CD4-positive, alpha-beta memory T cell (primary cell): Measurements from ENCODE around the gene SLC1A2. TPM values are rescaled to one million over a fixed set of nuclear protein-coding genes. Genes with fewer than 3 reads are reported as not detected.

Experiments
- CTCF ChIA-PET: fragments of 350-600 bp; sonication (Branson Sonifier 250); formaldehyde crosslinking; loops from one replicate; lab custom pipeline; 2021; ENCODE audit warnings: inconsistent platforms; ENCODE audit not compliant: partially characterized antibody; lab: Charles Lee
- POLR2A ChIA-PET: fragments of 350-600 bp; sonication (Branson Sonifier 250); formaldehyde crosslinking; loops from one replicate; lab custom pipeline; 2021; ENCODE audit not compliant: partially characterized antibody; lab: Charles Lee
- DNase-seq, 5 donors: peaks; one replicate each; pipeline versions ENCODE4 v3.0.0 to v3.0.0-alpha.2; 2020 to 2022; ENCODE audit warnings: mixed read lengths in 1 of 5
- H3K27ac ChIP-seq: one replicate; pipeline ENCODE4 v1.7.0; 2013; ENCODE audit warnings: low read depth, low read length
- H3K27me3 ChIP-seq: 2 replicates; pipeline ENCODE4 v1.7.0; 2013; ENCODE audit warnings: mild to moderate bottlenecking, low read length, moderate library complexity; ENCODE audit not compliant: insufficient read depth
- H3K36me3 ChIP-seq: 2 replicates; pipeline ENCODE4 v1.7.0; 2013; ENCODE audit warnings: mild to moderate bottlenecking, low read length, moderate library complexity; ENCODE audit not compliant: insufficient read depth
- H3K4me1 ChIP-seq: 2 replicates; pipeline ENCODE4 v1.7.0; 2013; ENCODE audit warnings: mild to moderate bottlenecking, low read length, moderate library complexity; ENCODE audit not compliant: insufficient read depth
- H3K4me3 ChIP-seq, 2 donors: one replicate each; pipeline ENCODE4 v1.7.0; 2013; ENCODE audit warnings: low read length in 2 of 2, mild to moderate bottlenecking in 1 of 2
- H3K9me3 ChIP-seq, 2 donors: one replicate each; pipeline ENCODE4 v1.7.0; 2013; ENCODE audit warnings: low read length in 2 of 2, control low read depth in 1 of 2; ENCODE audit not compliant: control insufficient read depth in 1 of 2
- H3K27ac Mint-ChIP-seq, 7 donors: one replicate each; pipeline ENCODE4 v1.8.0; 2020 to 2021; ENCODE audit warnings: mixed read lengths in 7 of 7, mild to moderate bottlenecking in 6 of 7, inconsistent platforms in 3 of 7, moderate library complexity in 3 of 7
- H3K27me3 Mint-ChIP-seq, 2 donors: one replicate each; pipeline ENCODE4 v1.8.0; 2020 to 2021; ENCODE audit warnings: mixed read lengths in 2 of 2
- H3K36me3 Mint-ChIP-seq, 2 donors: one replicate each; pipeline ENCODE4 v1.8.0; 2020 to 2021; ENCODE audit warnings: mixed read lengths in 2 of 2, inconsistent platforms in 1 of 2, mild to moderate bottlenecking in 1 of 2
- H3K4me1 Mint-ChIP-seq, 4 donors: one replicate each; pipeline ENCODE4 v1.8.0; 2020 to 2021; ENCODE audit warnings: mixed read lengths in 4 of 4, mild to moderate bottlenecking in 1 of 4
- H3K4me3 Mint-ChIP-seq, 8 donors: one replicate each; pipeline ENCODE4 v1.8.0; 2020 to 2021; ENCODE audit warnings: mixed read lengths in 8 of 8, mild to moderate bottlenecking in 7 of 8, moderate library complexity in 6 of 8, inconsistent platforms in 3 of 8
- H3K9me3 Mint-ChIP-seq, 8 donors: one replicate each; pipeline ENCODE4 v1.8.0; 2020 to 2021; ENCODE audit warnings: mixed read lengths in 8 of 8, mild to moderate bottlenecking in 5 of 8, inconsistent platforms in 3 of 8, moderate library complexity in 1 of 8
- intact Hi-C: fragments of 100-400 bp; cut with micrococcal nuclease; formaldehyde crosslinking; loops from one replicate; pipeline ENCODE4 v1.15.1; 2023
- polyA plus RNA-seq, 2 donors: library from polyadenylated mRNA; unstranded; fragments of 300-500 nt; fragmentation: Illumina TruSeq; gene quantifications; one replicate each; pipeline ENCODE4 v1.2.3, GENCODE V29; 2021
- total RNA-seq, 2 experiments: library from RNA; stranded (reverse); gene quantifications; one replicate each; pipeline ENCODE4 v1.2.3, GENCODE V29; 2021

Gene SLC1A2
- total and polyA plus RNA-seq, 4 experiments from 2014 or later = 0.08 to 0.25 (median 0.11) TPM

- CTCF ChIA-PET = interaction anchor here (1.0 to 2.7 kb wide), 2 partner anchors 13 to 25 kb away, joined by 3 to 11 read pairs; no protein-coding TSS in a partner anchor
- peaks cover 5 to 13% (median 8%) of the 10 kb centered on the region in 4 donors for H3K4me1 Mint-ChIP-seq
These were observed 138.6 kb downstream of the SLC1A2 start for GRCh38 chr11:35280727-35281126.

DNA sequence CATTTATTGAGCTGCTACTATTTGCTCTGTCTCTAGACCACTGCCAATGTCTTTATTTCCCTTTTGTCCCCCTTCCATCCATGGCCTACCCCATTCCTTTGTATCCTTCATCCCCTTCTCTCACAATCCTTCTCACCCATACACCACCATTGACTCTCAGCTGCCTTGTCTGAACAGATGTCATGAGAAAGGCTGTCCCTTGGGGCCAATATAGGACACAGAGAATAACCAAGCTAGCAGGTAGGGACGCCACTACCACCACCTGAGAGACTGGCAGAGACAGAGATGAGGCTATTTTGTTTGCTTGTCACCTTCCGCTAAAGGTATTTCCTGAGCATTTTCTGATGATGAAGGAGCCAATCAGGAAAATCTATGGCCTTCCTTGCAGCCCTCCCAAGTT lies 141.5 kb downstream of the SLC1A2 start:
- Mint-ChIP-seq H3K36me3 (no peaks in the 10 kb centered on the region), H3K27me3 (no peaks in the 10 kb centered on the region), H3K4me1 (peaks cover 11 to 34% (median 25%) of the 10 kb centered on the region in 4 donors), H3K9me3 (no peaks in the 10 kb centered on the region), H3K27ac (peak overlapping the region in 1 of 7 donors; percentile 0), H3K4me3 (no peak overlapping the region)
- no peak overlapping the region for H3K4me3 ChIP-seq
- intact Hi-C loops = no loop called here
- no peak overlapping the region for H3K27ac ChIP-seq
- CTCF ChIA-PET = interaction anchor here (1.0 kb wide), 1 partner anchor 21 kb away, joined by 3 read pairs; no protein-coding TSS in a partner anchor
- H3K27me3 ChIP-seq = no peaks in the 10 kb centered on the region
- POLR2A ChIA-PET = no interaction called here
- no peaks in the 10 kb centered on the region for H3K36me3 ChIP-seq
- H3K4me1 ChIP-seq = peaks cover 19% of the 10 kb centered on the region
- H3K9me3 ChIP-seq = no peaks in the 10 kb centered on the region
- no peak for DNase-seq

More at GRCh38 chr11:35280727-35281126, 138.6 kb downstream of the SLC1A2 start:
- no peak overlapping the region for H3K4me3 ChIP-seq
- H3K9me3 Mint-ChIP-seq = peaks cover 0 to under 1% (median 0%) of the 10 kb centered on the region in 8 donors
- H3K9me3 ChIP-seq = no peaks in the 10 kb centered on the region
- no peak overlapping the region for H3K4me3 Mint-ChIP-seq
- no peak overlapping the region for H3K27ac Mint-ChIP-seq
- intact Hi-C loops = no loop called here
- H3K4me1 ChIP-seq = peaks cover 6% of the 10 kb centered on the region
- H3K36me3 Mint-ChIP-seq = no peaks in the 10 kb centered on the region
- no peak overlapping the region for H3K27ac ChIP-seq
- no peaks in the 10 kb centered on the region for H3K27me3 Mint-ChIP-seq
- H3K36me3 ChIP-seq = no peaks in the 10 kb centered on the region
- H3K27me3 ChIP-seq = no peaks in the 10 kb centered on the region
- DNase-seq = no peak
- POLR2A ChIA-PET = interaction anchor here (1.2 kb wide), 1 partner anchor 50 kb away, joined by 3 read pairs; no protein-coding TSS in a partner anchor

DNA sequence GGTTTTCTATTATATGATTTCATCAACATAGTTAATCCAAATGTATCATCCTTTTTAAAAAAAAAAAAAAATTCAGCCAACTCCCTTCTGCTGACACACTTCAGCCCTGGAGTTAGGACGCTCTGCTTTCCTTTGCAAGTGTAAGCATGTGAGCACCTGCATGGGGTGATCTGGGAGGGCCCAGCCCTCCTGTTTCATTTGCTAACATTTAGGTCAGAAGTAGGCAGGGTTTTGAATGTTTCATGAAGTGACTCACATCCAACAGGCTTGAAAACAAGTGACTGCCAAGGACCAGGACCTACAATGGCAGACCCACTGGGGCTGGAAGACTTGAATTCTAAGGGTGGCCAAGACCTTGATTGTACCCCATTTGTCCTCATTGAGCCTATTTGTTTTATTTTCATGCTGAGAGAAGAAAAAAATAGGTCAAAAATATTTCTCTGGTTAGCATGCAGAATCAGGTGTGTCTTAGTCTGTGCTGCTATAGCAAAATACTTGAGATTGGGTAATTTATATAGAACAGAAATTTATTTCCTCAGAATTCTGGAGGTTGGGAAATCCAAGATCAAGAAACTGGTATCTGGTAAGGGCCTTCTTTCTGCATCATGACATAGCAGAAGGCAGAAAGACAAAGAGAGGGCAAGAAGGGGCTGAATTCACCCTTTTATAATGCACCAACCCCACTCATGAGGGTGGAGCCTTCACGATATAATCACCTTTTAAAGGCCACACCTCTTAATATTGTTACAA lies 142.8 kb downstream of the SLC1A2 start:
- peak overlapping the region in 5 of 7 donors; percentile 16 to 80 (median 44) for H3K27ac Mint-ChIP-seq
- H3K27me3 Mint-ChIP-seq = no peaks in the 10 kb centered on the region
- Histone ChIP-seq H3K27ac (no peak overlapping the region), H3K4me3 (no peak overlapping the region), H3K36me3 (no peaks in the 10 kb centered on the region), H3K9me3 (no peaks in the 10 kb centered on the region), H3K4me1 (peaks cover 30% of the 10 kb centered on the region), H3K27me3 (no peaks in the 10 kb centered on the region)
- H3K4me3 Mint-ChIP-seq = no peak overlapping the region
- H3K9me3 Mint-ChIP-seq = no peaks in the 10 kb centered on the region
- ChIA-PET POLR2A (interaction anchor here (1.2 kb wide), 1 partner anchor 29 kb away, joined by 4 read pairs; no protein-coding TSS in a partner anchor), CTCF (interaction anchor here (1.5 to 3.4 kb wide), 2 partner anchors 8 to 29 kb away, joined by 3 to 13 read pairs; no protein-coding TSS in a partner anchor)
- peak in 4 of 5 donors; percentile 3 to 44 (median 10) for DNase-seq
- intact Hi-C loops = no loop called here
- no peaks in the 10 kb centered on the region for H3K36me3 Mint-ChIP-seq
- peaks cover 17 to 46% (median 35%) of the 10 kb centered on the region in 4 donors for H3K4me1 Mint-ChIP-seq

DNA sequence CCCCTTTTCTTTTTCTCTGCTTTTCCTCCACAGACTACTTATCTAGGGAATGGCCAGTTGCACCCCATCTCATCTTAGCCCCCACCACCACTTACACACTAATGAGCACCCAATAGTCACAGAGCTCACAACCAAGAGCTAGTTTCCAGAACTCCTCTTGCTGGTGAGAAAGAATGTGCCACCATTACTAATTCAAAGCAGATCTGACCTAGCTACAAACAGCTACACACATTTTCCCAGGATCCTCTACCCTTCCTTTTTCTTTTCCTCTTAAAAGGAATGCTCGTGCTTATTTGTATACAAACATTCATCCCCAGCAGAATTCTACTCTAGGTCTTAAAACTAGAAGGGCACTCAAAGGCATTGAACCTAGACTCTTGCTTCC lies 143.6 kb downstream of the SLC1A2 start:
- Mint-ChIP-seq H3K36me3 (no peaks in the 10 kb centered on the region), H3K4me3 (no peak overlapping the region), H3K9me3 (no peaks in the 10 kb centered on the region), H3K27ac (peak overlapping the region in 6 of 7 donors; percentile 4 to 73 (median 32)), H3K27me3 (no peaks in the 10 kb centered on the region), H3K4me1 (peaks cover 18 to 53% (median 39%) of the 10 kb centered on the region in 4 donors)
- Histone ChIP-seq H3K9me3 (no peaks in the 10 kb centered on the region), H3K4me1 (peaks cover 30% of the 10 kb centered on the region), H3K27me3 (no peaks in the 10 kb centered on the region), H3K36me3 (no peaks in the 10 kb centered on the region), H3K4me3 (no peak overlapping the region), H3K27ac (no peak overlapping the region)
- no peak for DNase-seq
- ChIA-PET CTCF (interaction anchor here (1.5 to 3.4 kb wide), 2 partner anchors 9 to 30 kb away, joined by 3 to 13 read pairs; no protein-coding TSS in a partner anchor), POLR2A (interaction anchor here (1.2 kb wide), 1 partner anchor 28 kb away, joined by 4 read pairs; no protein-coding TSS in a partner anchor)
- intact Hi-C loops = no loop called here

- Histone ChIP-seq H3K4me1 (peaks cover 30% of the 10 kb centered on the region), H3K27ac (no peak overlapping the region), H3K27me3 (no peaks in the 10 kb centered on the region), H3K9me3 (no peaks in the 10 kb centered on the region), H3K4me3 (no peak overlapping the region), H3K36me3 (no peaks in the 10 kb centered on the region)
- H3K4me3 Mint-ChIP-seq = no peak overlapping the region
- ChIA-PET CTCF (interaction anchor here (1.5 to 3.4 kb wide), 2 partner anchors 9 to 31 kb away, joined by 3 to 13 read pairs; no protein-coding TSS in a partner anchor), POLR2A (interaction anchor here (1.2 kb wide), 1 partner anchor 28 kb away, joined by 4 read pairs; no protein-coding TSS in a partner anchor)
- intact Hi-C loops = no loop called here
- no peak for DNase-seq
- H3K4me1 Mint-ChIP-seq = peaks cover 19 to 53% (median 40%) of the 10 kb centered on the region in 4 donors
- H3K27ac Mint-ChIP-seq = peak overlapping the region in 3 of 7 donors; percentile 9 to 73 (median 22)
- H3K9me3 Mint-ChIP-seq = no peaks in the 10 kb centered on the region
- H3K27me3 Mint-ChIP-seq = no peaks in the 10 kb centered on the region
- no peaks in the 10 kb centered on the region for H3K36me3 Mint-ChIP-seq
These were observed 144.2 kb downstream of the SLC1A2 start for GRCh38 chr11:35274909-35275785.

DNA sequence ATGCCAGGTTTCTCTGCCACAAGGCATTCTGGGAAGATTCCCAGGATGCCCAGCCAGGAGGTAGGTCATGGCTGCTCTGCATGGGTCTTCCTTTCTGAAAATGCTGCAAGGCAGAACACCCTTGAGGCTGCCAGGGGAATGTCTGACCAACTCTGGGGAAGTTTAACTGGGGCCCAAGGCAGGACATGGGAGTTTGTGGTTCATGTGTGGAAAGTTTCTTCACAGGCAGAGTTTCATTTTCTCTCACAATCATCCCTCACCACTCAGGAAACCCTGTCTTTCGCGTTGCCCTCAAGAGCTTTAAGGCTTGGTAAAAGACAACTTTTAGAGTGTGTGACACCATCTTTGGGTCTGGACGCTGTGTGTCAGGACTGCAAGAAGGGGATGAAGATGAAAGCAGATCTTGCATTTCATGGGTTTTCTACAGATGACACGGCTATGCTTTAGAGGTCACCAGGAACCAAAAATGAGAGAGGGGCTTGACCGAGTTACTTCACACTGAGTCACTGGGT lies 146.9 kb downstream of the SLC1A2 start:
- no peaks in the 10 kb centered on the region for H3K27me3 ChIP-seq
- peak; percentile 25 to 68 (median 30) for DNase-seq
- H3K9me3 Mint-ChIP-seq = no peaks in the 10 kb centered on the region
- H3K9me3 ChIP-seq = no peaks in the 10 kb centered on the region
- no peak overlapping the region for H3K27ac ChIP-seq
- peak overlapping the region; percentile 23 to 96 (median 81) for H3K27ac Mint-ChIP-seq
- ChIA-PET POLR2A (interaction anchor here (1.1 to 1.6 kb wide), 3 partner anchors 19 to 107 kb away, joined by 3 to 8 read pairs (median 4); no protein-coding TSS in a partner anchor), CTCF (interaction anchor here (1.2 to 1.3 kb wide), 2 partner anchors 27 to 36 kb away, joined by 3 read pairs; no protein-coding TSS in a partner anchor)
- intact Hi-C loops = loop anchor here (2.0 kb wide), 1 partner anchor 16 kb away; no protein-coding TSS in a partner anchor
- H3K27me3 Mint-ChIP-seq = no peaks in the 10 kb centered on the region
- H3K4me1 ChIP-seq = peaks cover 30% of the 10 kb centered on the region
- peaks cover 19 to 53% (median 40%) of the 10 kb centered on the region in 4 donors for H3K4me1 Mint-ChIP-seq
- H3K4me3 ChIP-seq = peak overlapping the region in 1 of 2 donors; percentile 3
- H3K36me3 Mint-ChIP-seq = no peaks in the 10 kb centered on the region
- no peaks in the 10 kb centered on the region for H3K36me3 ChIP-seq
- H3K4me3 Mint-ChIP-seq = peak overlapping the region in 7 of 8 donors; percentile 35 to 73 (median 56)
